Epithelial cell of proximal tubule (primary cell): Measurements from ENCODE around the gene ATXN7. TPM values are rescaled to one million over a fixed set of nuclear protein-coding genes. Genes with fewer than 3 reads are reported as not detected.

Experiments used
- DNase-seq: peaks from one replicate; pipeline ENCODE4 v3.0.0-alpha.2; 2011; ENCODE audit warnings: low read depth
- H3K4me3 ChIP-seq: 2 replicates; pipeline ENCODE4 v1.5.1; 2011; ENCODE audit warnings: low read depth, mild to moderate bottlenecking, low read length
- total RNA-seq: library from RNA; depleted of rRNA; stranded (reverse); fragments of >200 nt; gene quantifications from 2 replicates; pipeline ENCODE4 v1.2.3, GENCODE V29; 2015
- TF ChIP-seq, protein P1 (sequence below): conservative IDR thresholded peaks from 2 replicates; pipeline ENCODE4 v1.5.1; 2012; ENCODE audit warnings: low read depth, mild to moderate bottlenecking, low read length

ATXN7 gene
- total RNA-seq, 1 donor from 2014 or later: 16.7 TPM

DNA sequence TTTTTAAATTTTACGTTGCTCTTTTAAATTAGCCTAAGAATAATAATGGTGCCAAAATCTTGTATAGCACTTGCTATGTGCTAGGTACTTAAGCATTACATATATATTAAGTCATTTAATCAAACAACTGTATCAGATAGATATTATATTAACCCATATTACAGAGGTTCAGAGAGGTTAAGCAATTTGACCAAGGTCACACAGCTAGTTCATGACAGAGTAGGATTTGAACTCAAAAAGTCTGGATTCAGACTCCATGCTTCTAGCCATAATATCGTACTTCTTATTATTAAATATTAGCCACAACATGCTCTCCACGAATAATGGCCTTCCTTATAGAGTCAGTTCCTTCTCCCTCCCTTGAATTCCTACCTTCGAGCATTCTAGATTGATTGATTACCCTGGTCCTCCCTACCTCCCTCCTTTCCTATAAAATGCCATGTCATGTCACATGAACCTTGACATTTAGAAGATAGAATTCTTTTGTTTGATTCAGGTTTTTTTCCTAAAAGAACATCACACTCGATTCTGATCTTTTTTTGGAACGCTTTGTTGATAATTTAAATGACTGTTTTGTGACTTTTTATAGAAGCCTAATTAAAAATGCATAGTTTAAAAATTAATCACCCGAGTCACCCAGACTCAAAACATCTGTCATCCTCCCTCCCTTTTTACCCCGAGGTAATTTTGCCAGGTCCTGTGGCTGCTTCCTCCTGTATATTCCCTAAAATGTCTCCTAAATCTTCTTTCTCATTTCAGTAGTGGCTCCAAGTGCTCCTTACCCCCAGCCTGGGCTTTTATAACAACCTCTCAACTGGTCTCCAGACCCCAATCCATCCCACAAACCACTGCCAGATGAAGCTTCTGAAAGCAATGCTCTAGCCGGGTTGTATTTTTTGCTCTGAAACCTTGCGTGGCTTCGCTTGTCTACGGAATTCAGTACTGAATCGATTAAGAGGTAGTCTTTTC lies 168.2 kb downstream of the ATXN7 start:
- DNase-seq: no peak
- TF ChIP-seq, protein P1, sequence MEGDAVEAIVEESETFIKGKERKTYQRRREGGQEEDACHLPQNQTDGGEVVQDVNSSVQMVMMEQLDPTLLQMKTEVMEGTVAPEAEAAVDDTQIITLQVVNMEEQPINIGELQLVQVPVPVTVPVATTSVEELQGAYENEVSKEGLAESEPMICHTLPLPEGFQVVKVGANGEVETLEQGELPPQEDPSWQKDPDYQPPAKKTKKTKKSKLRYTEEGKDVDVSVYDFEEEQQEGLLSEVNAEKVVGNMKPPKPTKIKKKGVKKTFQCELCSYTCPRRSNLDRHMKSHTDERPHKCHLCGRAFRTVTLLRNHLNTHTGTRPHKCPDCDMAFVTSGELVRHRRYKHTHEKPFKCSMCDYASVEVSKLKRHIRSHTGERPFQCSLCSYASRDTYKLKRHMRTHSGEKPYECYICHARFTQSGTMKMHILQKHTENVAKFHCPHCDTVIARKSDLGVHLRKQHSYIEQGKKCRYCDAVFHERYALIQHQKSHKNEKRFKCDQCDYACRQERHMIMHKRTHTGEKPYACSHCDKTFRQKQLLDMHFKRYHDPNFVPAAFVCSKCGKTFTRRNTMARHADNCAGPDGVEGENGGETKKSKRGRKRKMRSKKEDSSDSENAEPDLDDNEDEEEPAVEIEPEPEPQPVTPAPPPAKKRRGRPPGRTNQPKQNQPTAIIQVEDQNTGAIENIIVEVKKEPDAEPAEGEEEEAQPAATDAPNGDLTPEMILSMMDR: no peak
- H3K4me3 ChIP-seq: no peak overlapping the region

DNA sequence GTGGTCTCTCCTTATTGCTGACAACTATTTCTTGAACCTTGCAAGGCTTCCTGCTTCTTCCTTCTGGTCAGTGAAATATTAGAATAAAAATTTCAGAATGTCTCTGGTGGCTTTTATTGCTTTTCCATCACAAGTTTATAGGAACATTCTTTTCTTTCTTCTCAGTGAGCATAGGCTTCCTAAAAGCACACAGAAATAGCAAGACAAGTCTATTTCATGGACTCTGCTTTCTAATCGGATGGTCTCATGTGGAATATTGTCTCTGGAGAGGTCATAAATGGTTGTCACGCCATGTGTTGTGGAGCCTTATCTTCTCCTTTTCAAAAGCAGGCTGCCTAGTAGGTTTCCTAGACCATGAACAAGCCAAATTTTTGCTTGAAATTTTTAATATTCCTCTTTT lies 169.4 kb downstream of the ATXN7 start:
- TF ChIP-seq, protein P1: no peak
- no peak overlapping the region for H3K4me3 ChIP-seq

DNA sequence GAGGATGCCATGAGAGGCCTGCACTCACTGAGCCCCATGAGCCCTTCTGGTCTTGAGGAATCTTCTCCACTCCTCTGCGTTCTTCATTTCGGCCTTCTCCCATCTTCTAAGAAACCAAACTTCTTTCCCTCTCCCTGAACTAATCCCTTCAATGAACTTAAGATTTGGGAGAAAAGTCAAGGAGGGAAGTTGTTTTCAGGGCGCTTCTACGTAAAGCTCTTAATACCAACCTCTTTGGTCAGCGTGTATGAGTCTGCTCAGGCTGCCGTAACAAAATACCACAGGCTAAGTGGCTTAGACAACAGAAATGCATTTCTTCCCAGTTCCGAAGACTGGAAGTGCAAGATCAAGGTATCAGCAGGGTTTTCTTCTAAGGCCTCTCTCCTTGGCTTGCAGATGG lies 173.4 kb downstream of the ATXN7 start:
- no peak overlapping the region for H3K4me3 ChIP-seq
- DNase-seq: no peak
- TF ChIP-seq, protein P1: no peak

More for the DNA sequence above, 169.4 kb downstream of the ATXN7 start:
- DNase-seq: no peak

DNA sequence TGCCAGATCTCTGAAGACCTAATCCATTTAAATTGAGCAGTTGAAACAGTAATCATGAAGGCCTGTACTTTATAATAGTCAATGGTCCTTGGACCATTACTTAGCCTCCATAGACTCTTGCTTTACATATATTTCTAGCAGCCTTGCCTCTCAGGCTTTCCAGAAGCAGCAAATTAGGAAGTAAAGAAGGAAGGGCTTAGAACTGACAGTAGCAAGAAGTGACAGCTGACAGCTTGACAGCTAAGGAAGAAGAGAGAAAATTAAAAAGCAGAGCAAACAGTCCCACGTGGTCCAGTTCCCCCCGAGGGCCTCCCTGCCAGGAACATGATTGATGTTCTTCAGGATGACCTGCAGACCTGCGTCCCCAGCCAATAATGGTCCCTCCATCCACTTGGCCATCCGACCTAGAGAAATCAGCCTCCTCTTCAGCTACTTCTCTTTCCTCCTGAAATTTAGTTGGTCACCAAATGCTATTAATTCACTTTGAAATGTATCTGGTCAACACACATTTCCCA lies 174.6 kb downstream of the ATXN7 start:
- TF ChIP-seq, protein P1: no peak
- DNase-seq: no peak
- no peak overlapping the region for H3K4me3 ChIP-seq

DNA sequence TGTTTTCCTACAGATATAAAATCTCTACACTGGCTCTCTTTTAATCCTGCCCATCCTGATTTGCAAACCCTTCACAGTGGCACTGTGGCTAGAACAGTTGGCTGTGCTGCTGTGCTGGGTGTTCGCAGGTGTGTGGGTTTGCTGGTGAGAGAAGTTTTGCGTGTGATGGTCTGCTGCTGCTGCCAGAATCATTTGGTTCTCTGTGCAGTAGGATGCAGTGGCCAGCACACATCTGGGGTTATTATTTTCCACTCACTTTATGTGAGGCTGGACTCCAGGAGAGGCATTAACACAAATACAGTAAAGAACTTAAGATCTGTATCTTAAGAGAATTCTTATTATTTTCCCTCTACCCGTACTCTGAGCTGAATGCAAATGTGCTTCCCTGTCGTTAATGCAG lies 175.7 kb downstream of the ATXN7 start:
- no peak for DNase-seq
- no peak overlapping the region for H3K4me3 ChIP-seq
- TF ChIP-seq, protein P1: no peak

DNA sequence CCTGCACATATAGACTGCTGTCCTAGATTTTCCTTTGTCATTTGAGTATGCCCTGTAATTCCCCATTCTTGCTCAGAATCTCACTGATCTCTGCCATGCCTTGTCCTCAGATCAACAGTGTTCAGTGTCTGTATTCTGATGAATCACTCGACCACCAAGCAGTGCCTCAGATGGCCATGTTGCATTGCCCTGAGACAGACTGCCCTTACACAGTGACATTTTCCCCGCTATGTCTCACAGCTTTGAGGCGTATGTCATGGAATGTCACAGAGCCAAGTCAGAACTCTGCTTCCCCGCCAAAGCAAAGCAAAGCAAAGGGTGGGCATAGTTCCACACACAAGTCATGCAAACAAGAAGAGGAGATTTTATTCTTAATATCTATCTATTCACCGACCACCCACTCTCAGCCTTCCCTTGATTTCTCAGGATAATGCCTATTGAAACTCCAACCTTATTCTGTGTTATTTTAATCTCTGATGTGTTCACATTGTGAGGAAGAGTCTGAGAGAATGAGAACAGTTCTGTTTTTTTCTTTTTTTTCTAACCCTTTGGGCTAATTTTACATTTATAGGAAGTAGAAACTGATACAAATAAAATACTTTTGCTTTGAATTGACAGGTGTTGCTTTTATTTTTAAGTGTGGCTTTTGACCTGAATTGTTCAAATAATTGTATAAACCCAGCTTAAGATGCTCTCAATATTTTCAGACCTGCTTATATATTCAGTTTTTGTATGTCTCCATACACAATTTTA lies 176.5 kb downstream of the ATXN7 start:
- TF ChIP-seq, protein P1: no peak
- no peak for DNase-seq

More for the DNA sequence above, 176.5 kb downstream of the ATXN7 start:
- H3K4me3 ChIP-seq: no peak overlapping the region
